Duodenal mucosa (tissue), 2 donors: ENCODE measurements around the gene UMAD1.

Experiments
- H3K27ac ChIP-seq: one replicate; pipeline ENCODE4 v1.7.0; 2013; ENCODE audit warnings: low read depth, low read length
- H3K27me3 ChIP-seq, 2 donors: one replicate each; pipeline ENCODE4 v1.7.0; 2013; ENCODE audit warnings: low read length in 2 of 2, control low read depth in 1 of 2; ENCODE audit not compliant: insufficient read depth in 2 of 2, control insufficient read depth in 1 of 2
- H3K36me3 ChIP-seq, 2 donors: one replicate each; pipeline ENCODE4 v1.7.0; 2013; ENCODE audit warnings: low read length in 2 of 2, control low read depth in 1 of 2; ENCODE audit not compliant: insufficient read depth in 2 of 2, control insufficient read depth in 1 of 2
- H3K4me1 ChIP-seq, 2 donors: one replicate each; pipeline ENCODE4 v1.7.0; 2013; ENCODE audit warnings: low read length in 2 of 2, control low read depth in 1 of 2; ENCODE audit not compliant: insufficient read depth in 2 of 2, control insufficient read depth in 1 of 2
- H3K4me3 ChIP-seq, 2 donors: one replicate each; pipeline ENCODE4 v1.7.0; 2013; ENCODE audit warnings: low read length in 2 of 2, low read depth in 1 of 2
- H3K9ac ChIP-seq, 2 donors: one replicate each; pipeline ENCODE4 v1.7.0; 2013; ENCODE audit warnings: low read length in 2 of 2, low read depth in 1 of 2
- H3K9me3 ChIP-seq, 2 donors: one replicate each; pipeline ENCODE4 v1.7.0; 2013; ENCODE audit warnings: low read length in 2 of 2, control low read depth in 1 of 2; ENCODE audit not compliant: control insufficient read depth in 1 of 2

The UMAD1 gene

GRCh38 chr7:7756577-7756976 lies 116.0 kb downstream of the UMAD1 start:
- no peak overlapping the region for H3K9ac ChIP-seq
- no peak overlapping the region for H3K27ac ChIP-seq
- H3K36me3 ChIP-seq = no peaks in the 10 kb centered on the region
- H3K9me3 ChIP-seq = no peaks in the 10 kb centered on the region
- no peak overlapping the region for H3K4me3 ChIP-seq
- H3K4me1 ChIP-seq = peaks cover 4 to 9% of the 10 kb centered on the region in 2 donors
- no peaks in the 10 kb centered on the region for H3K27me3 ChIP-seq

- Histone ChIP-seq H3K4me3 (no peak overlapping the region), H3K36me3 (no peaks in the 10 kb centered on the region), H3K9me3 (no peaks in the 10 kb centered on the region), H3K4me1 (peaks cover 6 to 7% of the 10 kb centered on the region in 2 donors), H3K9ac (no peak overlapping the region), H3K27ac (no peak overlapping the region), H3K27me3 (no peaks in the 10 kb centered on the region)
These were observed 117.0 kb downstream of the UMAD1 start for GRCh38 chr7:7757576-7757975.

GRCh38 chr7:7761340-7761973 lies 120.9 kb downstream of the UMAD1 start:
- Histone ChIP-seq H3K9ac (peak overlapping the region; percentile 21 to 61), H3K4me3 (peak overlapping the region; percentile 64 to 73), H3K27ac (peak overlapping the region; percentile 34)

GRCh38 chr7:7761974-7762779 lies 121.6 kb downstream of the UMAD1 start:
- no peaks in the 10 kb centered on the region for H3K27me3 ChIP-seq
- no peaks in the 10 kb centered on the region for H3K9me3 ChIP-seq
- no peaks in the 10 kb centered on the region for H3K36me3 ChIP-seq
- peak overlapping the region; percentile 64 to 73 for H3K4me3 ChIP-seq
- H3K9ac ChIP-seq = peak overlapping the region; percentile 21 to 61
- H3K27ac ChIP-seq = peak overlapping the region; percentile 34
- H3K4me1 ChIP-seq = peaks cover 6 to 21% of the 10 kb centered on the region in 2 donors

More at GRCh38 chr7:7761340-7761973, 120.9 kb downstream of the UMAD1 start:
- H3K9me3 ChIP-seq = no peaks in the 10 kb centered on the region
- peaks cover 6 to 21% of the 10 kb centered on the region in 2 donors for H3K4me1 ChIP-seq
- H3K27me3 ChIP-seq = no peaks in the 10 kb centered on the region
- no peaks in the 10 kb centered on the region for H3K36me3 ChIP-seq

GRCh38 chr7:7764520-7765396 lies 124.2 kb downstream of the UMAD1 start:
- Histone ChIP-seq H3K4me3 (no peak overlapping the region), H3K27ac (no peak overlapping the region), H3K9ac (peak overlapping the region in 1 of 2 donors; percentile 33), H3K9me3 (no peaks in the 10 kb centered on the region), H3K27me3 (no peaks in the 10 kb centered on the region), H3K36me3 (no peaks in the 10 kb centered on the region), H3K4me1 (peaks cover 6 to 21% of the 10 kb centered on the region in 2 donors)

GRCh38 chr7:7765422-7765821 lies 124.9 kb downstream of the UMAD1 start:
- H3K36me3 ChIP-seq = no peaks in the 10 kb centered on the region
- no peak overlapping the region for H3K9ac ChIP-seq
- H3K4me3 ChIP-seq = no peak overlapping the region
- H3K27ac ChIP-seq = no peak overlapping the region
- peaks cover 6 to 21% of the 10 kb centered on the region in 2 donors for H3K4me1 ChIP-seq
- no peaks in the 10 kb centered on the region for H3K27me3 ChIP-seq
- H3K9me3 ChIP-seq = no peaks in the 10 kb centered on the region

GRCh38 chr7:7766671-7767070 lies 126.1 kb downstream of the UMAD1 start:
- no peak overlapping the region for H3K4me3 ChIP-seq
- peaks cover 2 to 16% of the 10 kb centered on the region in 2 donors for H3K4me1 ChIP-seq

GRCh38 chr7:7768977-7769709 lies 128.6 kb downstream of the UMAD1 start:
- Histone ChIP-seq H3K27ac (no peak overlapping the region), H3K27me3 (no peaks in the 10 kb centered on the region)

More at GRCh38 chr7:7766671-7767070, 126.1 kb downstream of the UMAD1 start:
- Histone ChIP-seq H3K9me3 (no peaks in the 10 kb centered on the region), H3K36me3 (no peaks in the 10 kb centered on the region), H3K27me3 (no peaks in the 10 kb centered on the region), H3K9ac (no peak overlapping the region), H3K27ac (no peak overlapping the region)

GRCh38 chr7:7769710-7770627 lies 129.4 kb downstream of the UMAD1 start:
- Histone ChIP-seq H3K4me3 (no peak overlapping the region), H3K9me3 (no peaks in the 10 kb centered on the region), H3K27me3 (no peaks in the 10 kb centered on the region), H3K9ac (no peak overlapping the region), H3K4me1 (peaks cover 0 to 7% of the 10 kb centered on the region in 2 donors), H3K36me3 (no peaks in the 10 kb centered on the region), H3K27ac (no peak overlapping the region)

More at GRCh38 chr7:7768977-7769709, 128.6 kb downstream of the UMAD1 start:
- H3K4me1 ChIP-seq = peaks cover 0 to 14% of the 10 kb centered on the region in 2 donors
- no peak overlapping the region for H3K9ac ChIP-seq
- H3K4me3 ChIP-seq = no peak overlapping the region
- H3K9me3 ChIP-seq = no peaks in the 10 kb centered on the region
- H3K36me3 ChIP-seq = no peaks in the 10 kb centered on the region
